ENCODE measurements around the gene BRMS1. TPM values are rescaled to one million over a fixed set of nuclear protein-coding genes. Genes with fewer than 3 reads are reported as not detected.

The BRMS1 gene, protein sequence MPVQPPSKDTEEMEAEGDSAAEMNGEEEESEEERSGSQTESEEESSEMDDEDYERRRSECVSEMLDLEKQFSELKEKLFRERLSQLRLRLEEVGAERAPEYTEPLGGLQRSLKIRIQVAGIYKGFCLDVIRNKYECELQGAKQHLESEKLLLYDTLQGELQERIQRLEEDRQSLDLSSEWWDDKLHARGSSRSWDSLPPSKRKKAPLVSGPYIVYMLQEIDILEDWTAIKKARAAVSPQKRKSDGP
- 65.0 and 79.7 TPM in 2 replicates for total RNA-seq

DNA sequence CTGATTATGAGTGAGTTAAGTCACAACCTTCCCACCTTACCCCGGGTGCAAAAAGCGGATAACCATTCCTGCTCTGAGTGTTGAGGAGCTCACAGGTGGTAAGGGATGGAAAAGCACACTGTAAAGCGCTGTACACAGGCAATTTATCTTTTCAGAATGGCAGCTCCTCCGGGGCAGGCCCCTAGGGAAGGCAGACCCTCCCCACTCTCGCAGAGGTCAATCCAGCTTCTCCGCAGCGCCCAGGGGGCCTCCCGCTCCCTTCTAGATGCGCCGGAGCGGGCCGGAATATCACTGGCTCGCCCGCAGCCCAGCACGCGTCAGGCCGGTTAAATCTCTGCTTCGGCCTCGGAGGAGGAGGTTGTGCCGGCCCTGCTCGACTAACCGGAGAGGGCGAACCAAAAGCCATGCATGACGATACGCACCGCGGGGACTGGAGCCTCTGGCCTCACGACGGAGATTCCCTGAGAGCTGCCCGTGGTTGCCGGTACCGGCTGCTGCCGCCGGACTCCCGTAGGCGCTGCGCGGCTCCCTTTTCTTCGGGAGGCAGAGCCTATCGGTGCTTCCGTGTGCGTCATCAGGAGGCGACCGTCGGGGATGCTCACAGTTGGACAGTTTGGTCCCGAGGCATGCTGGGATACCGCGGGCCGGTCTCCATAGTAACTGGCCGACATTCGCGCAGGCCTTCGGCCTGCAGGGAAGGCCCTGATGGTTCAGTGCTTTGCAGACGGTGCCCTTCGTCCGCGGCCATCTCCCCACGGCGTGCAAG, at the start of gene BRMS1:
Gene BRMS1, minus strand, starts transcription at position 555 of the 766 bp plus-strand sequence. CDS start 2,870 bp downstream, outside the sequence.

DNA sequence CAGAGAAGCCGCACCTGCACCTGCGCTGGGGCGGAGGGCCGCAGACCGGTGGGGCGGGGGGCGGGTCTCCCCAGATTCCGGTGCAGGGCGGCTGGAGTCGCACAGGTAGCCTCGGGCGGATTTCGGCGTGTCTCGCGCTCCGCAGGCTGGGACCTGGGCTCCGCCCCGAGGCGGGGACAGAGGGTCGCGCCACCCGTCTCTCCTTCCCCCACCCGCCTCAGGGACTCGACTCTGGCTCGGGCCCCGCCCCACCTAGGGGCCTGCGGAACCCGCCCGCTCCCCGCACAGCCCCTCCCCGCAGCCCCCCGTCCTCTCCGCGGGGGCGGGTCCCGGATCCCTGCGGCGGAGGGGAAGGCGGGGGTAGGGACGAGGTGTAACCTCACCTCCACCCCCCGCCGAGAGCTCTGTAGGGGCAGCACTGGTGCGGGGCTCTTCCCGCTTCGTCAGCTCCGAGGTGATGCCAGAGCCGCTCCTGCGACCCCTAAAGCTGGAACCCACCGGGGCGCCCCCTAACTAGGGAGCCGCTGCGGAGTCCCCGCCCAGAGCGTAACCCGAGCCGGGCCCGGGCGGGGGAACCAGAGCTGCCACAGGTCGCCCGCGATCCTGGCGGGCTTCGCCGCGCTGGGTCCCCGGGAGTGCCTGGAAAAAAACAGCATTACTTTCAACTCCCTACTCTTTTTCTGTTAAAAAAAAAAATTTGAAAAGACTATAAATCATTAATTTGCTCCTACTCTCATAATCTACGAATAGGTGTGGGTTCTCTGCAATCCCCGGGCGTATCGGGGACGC, 26.9 kb upstream of the BRMS1 start, which contains the start of gene SLC29A2:
Gene SLC29A2, minus strand, starts transcription at position 134 of the 789 bp plus-strand sequence. CDS start 169 bp downstream, outside the sequence.

DNA sequence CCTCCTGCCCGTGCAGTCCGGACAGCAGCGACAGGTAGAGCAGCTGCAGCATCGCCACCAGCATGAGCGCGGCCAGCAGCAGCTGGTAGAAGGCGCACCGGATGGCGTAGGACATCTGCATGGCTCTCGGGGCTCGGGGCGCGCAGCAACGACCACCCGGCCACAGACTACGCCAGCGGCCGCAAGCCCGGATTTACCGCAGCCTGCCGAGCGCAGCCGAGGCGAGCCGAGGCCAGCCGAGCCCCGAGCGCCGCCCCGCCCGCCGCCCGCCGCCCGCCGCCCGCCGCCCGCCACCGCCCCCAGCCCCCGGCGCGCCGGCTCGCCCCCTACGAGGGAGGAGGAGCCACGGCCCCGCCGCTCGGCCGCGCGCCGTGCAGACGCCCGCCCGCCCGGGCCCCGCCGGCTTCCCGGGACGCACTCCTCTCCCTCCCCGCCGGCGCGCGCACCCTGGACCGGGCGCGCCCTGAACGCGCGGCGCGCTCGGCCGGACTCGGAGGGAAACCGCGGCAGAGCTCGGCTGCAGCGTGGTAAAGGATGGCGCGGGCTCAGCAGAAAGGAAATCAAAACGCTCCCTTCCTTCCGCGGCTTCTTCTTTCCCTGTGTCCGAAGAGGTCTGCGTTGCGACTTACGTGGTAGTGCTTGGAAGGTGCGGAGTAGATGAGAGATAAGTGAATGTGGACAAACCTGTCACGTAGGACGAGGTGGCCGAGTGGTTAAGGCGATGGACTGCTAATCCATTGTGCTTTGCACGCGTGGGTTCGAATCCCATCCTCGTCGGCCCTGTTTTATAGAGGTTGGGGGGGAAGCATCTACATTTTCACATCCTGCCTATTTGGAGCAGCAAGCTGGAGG, 2.7 kb upstream of the BRMS1 start, which contains the start of gene B4GAT1:
Gene B4GAT1, minus strand, starts transcription at position 205 of the 852 bp plus-strand sequence. Its CDS starts 84 bp downstream, at position 121.

DNA sequence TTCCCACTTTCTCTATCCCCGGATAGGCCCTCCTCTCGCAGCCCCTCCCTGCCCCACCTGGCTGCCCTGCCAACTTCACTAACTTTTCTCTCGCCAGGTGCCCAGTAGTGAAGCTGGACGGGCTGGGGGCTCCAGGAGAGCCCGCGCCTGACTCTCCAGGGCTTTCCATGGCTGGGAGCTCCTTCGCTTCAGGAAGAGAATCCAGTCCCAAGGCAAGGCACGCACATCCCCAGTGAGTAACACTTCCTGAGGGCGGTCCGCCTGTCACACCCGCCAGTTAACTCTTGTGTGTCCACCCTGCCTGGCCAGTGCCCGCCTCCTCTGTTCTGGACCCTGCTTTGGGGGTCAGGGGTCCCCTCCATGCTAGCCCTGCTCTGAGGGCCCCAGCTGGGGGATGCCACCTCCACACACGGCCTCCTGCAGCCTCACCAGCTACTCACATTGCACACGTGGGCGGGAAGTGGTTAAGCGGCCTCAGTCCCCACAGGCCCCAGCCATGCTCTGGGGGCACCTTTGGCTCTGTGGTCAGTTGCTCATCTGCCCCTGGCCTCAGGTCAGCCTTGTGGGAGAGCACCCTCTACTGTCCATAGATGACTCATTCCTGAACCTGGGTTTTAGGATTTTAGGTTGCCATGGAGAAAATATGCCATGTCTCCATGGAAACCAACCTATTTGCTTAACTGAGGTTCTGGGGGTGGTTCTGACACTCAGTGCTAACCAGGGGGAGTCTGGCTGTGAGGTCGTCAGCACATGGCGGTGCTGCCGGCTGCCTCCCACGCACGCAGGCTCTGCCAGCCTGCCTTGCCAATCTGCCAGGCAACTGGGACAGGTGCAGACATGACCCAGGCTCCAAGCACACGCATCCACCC, 8.4 kb downstream of the BRMS1 start, which contains the start of gene RIN1:
Gene RIN1, minus strand, starts transcription at position 201 of the 869 bp plus-strand sequence. Its CDS starts 32 bp downstream, at position 169.

DNA sequence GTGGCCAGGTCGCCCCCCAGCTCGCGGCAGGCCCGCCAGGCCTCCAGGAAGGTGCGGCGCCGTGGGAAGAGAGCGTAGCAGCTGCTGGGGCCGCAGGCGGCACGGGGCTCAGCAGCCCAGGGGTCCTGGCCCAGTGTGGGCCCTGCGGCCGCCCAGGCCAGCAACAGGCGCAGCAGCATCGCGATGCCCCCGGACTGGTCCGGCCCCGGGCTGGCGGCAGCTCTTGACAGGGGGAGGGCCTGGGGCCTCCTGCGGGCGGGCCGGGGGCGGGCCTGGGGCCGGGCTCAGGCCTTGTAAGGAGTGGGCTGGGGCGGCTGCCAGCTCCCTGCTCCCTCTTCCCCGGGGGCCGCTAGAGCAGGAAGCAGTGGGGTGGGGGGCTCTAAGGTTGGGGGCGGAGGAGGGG, 28.1 kb downstream of the BRMS1 start, which contains the start of gene CD248:
Gene CD248, minus strand, starts transcription at position 196 of the 403 bp plus-strand sequence. Its CDS starts 17 bp downstream, at position 179.

DNA sequence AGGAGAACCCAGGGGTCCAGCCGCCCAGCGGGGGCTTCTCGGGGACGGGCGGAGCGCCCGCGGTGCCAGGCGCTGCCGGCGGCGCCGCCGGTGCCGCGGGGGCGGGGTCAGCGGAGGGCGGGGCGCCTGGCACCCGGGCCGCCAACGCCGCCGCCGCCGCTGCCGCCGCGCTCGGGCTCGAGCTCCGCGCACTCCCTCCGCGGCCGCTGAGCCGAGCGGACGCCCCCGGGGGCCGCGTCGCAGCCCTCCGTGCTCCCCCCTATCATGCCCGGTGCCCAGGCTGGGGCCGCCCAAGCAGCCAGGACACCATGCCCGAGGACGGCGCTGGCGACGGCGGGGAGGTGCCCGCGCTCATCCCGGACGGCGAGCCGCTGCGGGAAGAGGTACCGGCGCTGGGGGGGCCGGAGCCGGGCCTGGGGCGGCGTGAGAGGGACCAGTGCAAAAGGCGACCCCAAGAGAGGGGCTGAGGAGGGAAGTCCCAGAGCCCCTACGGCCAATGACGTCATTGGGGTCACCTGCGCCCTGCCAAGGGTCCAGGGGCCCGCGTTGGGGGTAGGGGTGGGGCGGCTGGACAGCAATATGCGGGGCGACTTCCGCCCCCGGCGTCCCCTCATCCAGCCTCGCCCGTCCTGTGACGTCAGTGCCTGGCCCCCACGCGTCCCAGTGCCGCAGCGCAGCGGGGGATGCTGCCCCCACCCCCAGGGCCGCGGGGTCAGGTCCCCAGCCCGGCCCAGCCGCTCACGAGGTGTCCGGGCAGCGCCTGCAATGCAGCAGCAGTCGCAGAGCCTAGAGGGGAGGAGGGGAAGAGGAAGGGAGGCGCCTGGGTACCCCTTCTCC, 53.0 kb downstream of the BRMS1 start, which contains the start of gene TMEM151A:
Gene TMEM151A, plus strand, starts transcription at position 189 of the 837 bp plus-strand sequence. Its CDS starts 120 bp downstream, at position 309.

DNA sequence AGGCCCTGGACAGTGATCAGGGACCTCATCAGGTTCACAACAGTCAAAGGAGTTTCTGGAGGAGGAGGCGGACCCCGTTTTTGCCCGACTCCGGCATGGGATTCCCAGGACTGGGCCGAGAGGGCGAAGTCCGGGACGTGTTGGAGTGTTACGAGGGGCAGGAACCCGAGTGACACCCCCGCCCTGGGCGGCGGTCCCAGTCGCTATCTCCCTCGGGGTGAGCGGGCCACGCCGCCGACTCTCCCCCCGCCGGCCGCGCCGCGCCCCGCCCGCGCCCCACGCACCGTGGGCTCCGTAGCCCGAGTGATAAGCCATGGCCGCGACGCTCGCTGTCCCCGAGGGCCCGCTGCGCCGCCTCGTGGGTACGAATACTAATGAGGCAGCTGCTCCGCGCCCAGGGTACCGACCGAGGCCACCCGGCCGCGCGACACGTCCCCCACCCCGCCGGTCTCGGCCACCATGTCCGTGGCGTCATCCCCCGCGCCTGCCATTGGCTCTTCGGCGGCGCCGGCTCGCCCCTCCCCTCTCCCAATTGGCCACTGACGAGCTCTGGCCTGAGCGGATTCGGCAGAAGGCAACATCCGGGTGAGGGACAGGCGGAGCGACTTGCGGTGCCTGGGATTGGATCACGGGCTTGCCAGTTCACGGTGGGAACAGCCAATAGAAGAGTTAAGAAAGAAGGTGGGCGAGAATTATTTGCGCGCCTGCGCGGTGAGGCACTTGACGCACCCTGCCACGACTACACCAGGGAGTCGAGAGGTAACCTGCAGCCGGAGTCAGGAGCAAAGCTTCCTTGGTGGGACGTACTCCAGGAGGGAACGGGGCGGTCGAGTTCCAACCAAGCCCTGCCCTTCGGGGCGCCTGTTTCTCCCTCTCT, 56.0 kb downstream of the BRMS1 start, which contains the start of gene YIF1A:
Gene YIF1A, minus strand, starts transcription at position 473 of the 877 bp plus-strand sequence. Its CDS starts 158 bp downstream, at position 315.

Other genes with a start within 250 kb of the BRMS1 start
- 13.4 and 26.9 TPM in 2 replicates for gene KLC2, start 87.4 kb downstream of the BRMS1 start, total RNA-seq
- gene RAB1B, start 76.5 kb downstream of the BRMS1 start, total RNA-seq: 75.9 and 80.9 TPM in 2 replicates
- gene CNIH2, start 66.9 kb downstream of the BRMS1 start, total RNA-seq: 0.09 TPM in 2 replicates
- gene YIF1A, start 56.0 kb downstream of the BRMS1 start, total RNA-seq: 186 and 228 TPM in 2 replicates
- gene TMEM151A, start 53.2 kb downstream of the BRMS1 start, total RNA-seq: 0.66 TPM in 1 of 2 replicates, not detected in the other
- gene CD248, start 28.1 kb downstream of the BRMS1 start, total RNA-seq: under 0.01 and 1.1 TPM in 2 replicates
- 5.9 and 8.3 TPM in 2 replicates for gene RIN1, start 8.7 kb downstream of the BRMS1 start, total RNA-seq
- gene B4GAT1, start 2.5 kb upstream of the BRMS1 start, total RNA-seq: 23.8 and 31.3 TPM in 2 replicates
- 0.09 and 0.28 TPM in 2 replicates for gene SLC29A2, start 26.7 kb upstream of the BRMS1 start, total RNA-seq
- gene NPAS4, start 75.9 kb upstream of the BRMS1 start, total RNA-seq: not detected in 2 replicates
- 41.3 and 44.1 TPM in 2 replicates for gene MRPL11, start 93.7 kb upstream of the BRMS1 start, total RNA-seq
- gene PELI3, start 121.8 kb upstream of the BRMS1 start, total RNA-seq: 3.4 and 6.0 TPM in 2 replicates
- gene DPP3, start 135.3 kb upstream of the BRMS1 start, total RNA-seq: 56.5 and 75.1 TPM in 2 replicates
- gene BBS1, start 165.5 kb upstream of the BRMS1 start, total RNA-seq: 16.1 and 25.9 TPM in 2 replicates
- 13.4 and 15.0 TPM in 2 replicates for gene ZDHHC24, start 200.9 kb upstream of the BRMS1 start, total RNA-seq
- 0.09 TPM in 1 of 2 replicates, not detected in the other for gene ACTN3, start 201.8 kb upstream of the BRMS1 start, total RNA-seq
- 18.2 and 26.3 TPM in 2 replicates for gene CTSF, start 223.5 kb upstream of the BRMS1 start, total RNA-seq
- gene CCDC87, start 248.0 kb upstream of the BRMS1 start, total RNA-seq: 0.18 and 0.28 TPM in 2 replicates
- gene CCS, start 248.1 kb upstream of the BRMS1 start, total RNA-seq: 31.5 and 32.6 TPM in 2 replicates

Measured in endothelial cell of coronary artery (primary cell).